Ovary (tissue), 3 donors: ENCODE results near the gene MGP.

Experiments used
- EP300 ChIP-seq: sonication (generic); formaldehyde crosslinking; IDR thresholded peaks from one replicate; pipeline ENCODE4 v1.6.1; 2017; ENCODE audit warnings: antibody characterized with exemption
- POLR2A ChIP-seq: fragments of 450-650 bp; IDR thresholded peaks from one replicate; pipeline ENCODE4 v1.6.1; 2017; ENCODE audit warnings: antibody characterized with exemption, mild to moderate bottlenecking, moderate library complexity
- TF ChIP-seq, protein P1 (sequence below), 3 donors: fragments of 450-650 bp in 2 of 3; fragments of 200-600 bp in 1 of 3; IDR thresholded peaks; one replicate each; pipeline versions ENCODE4 v1.5.1 to v1.8.0; 2016 to 2022; ENCODE audit warnings: antibody characterized with exemption in 3 of 3, mild to moderate bottlenecking in 1 of 3
- donor health status: DM: no; HTN: no; CAD: no.

DNA sequence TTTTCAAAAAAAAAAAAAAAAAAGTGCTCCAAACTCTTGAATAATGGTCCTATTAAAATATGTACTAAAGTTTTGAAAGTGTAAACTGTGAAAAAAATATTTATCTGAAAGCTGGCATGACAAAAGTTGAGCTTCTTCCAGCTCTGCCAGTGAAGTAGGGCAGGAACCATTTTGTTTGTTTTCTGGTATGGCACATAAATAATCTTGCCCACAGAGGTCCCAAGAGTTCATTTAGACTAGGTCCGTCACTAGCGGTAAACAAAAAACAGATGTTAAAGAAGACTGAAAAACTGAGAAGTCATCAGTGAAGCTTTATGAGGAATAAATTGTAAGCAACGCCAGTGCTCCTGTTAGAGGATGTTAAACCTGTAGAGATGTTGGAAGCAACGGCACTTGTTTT lies 45.7 kb upstream of the MGP start:
- TF ChIP-seq, protein P1, sequence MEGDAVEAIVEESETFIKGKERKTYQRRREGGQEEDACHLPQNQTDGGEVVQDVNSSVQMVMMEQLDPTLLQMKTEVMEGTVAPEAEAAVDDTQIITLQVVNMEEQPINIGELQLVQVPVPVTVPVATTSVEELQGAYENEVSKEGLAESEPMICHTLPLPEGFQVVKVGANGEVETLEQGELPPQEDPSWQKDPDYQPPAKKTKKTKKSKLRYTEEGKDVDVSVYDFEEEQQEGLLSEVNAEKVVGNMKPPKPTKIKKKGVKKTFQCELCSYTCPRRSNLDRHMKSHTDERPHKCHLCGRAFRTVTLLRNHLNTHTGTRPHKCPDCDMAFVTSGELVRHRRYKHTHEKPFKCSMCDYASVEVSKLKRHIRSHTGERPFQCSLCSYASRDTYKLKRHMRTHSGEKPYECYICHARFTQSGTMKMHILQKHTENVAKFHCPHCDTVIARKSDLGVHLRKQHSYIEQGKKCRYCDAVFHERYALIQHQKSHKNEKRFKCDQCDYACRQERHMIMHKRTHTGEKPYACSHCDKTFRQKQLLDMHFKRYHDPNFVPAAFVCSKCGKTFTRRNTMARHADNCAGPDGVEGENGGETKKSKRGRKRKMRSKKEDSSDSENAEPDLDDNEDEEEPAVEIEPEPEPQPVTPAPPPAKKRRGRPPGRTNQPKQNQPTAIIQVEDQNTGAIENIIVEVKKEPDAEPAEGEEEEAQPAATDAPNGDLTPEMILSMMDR (IDR thresholded peaks at IDR 0.05), result no peak
- no peak for TF ChIP-seq POLR2A
- TF ChIP-seq EP300, result no peak
